GM12878 (cell line): Measurements from ENCODE around the gene SCARF2. TPM values are rescaled to one million over a fixed set of nuclear protein-coding genes. Genes with fewer than 3 reads are reported as not detected.

ENCODE experiments used
- ATAC-seq: fragments of 200-7000 bp; cut with Tn5 transposase; 3 replicates; pipeline ENCODE4 v1.9.1; 2020; ENCODE audit warnings: mild to moderate bottlenecking, moderate library complexity
- BruUV-seq: library from RNA; stranded (reverse); fragments of 400-500 nt; replicated peaks from 2 replicates; lab custom pipeline; 2021; lab: Mats Ljungman, UMichigan
- CTCF ChIA-PET: fragments of 300-600 bp; sonication (Branson Sonifier 250); formaldehyde crosslinking; extraction: SDS; loops from one replicate; lab custom pipeline; 2021; ENCODE audit warnings: inconsistent platforms; lab: Yijun Ruan, JAX
- POLR2A ChIA-PET: fragments of 350-600 bp; formaldehyde crosslinking; extraction: SDS; loops from one replicate; lab custom pipeline; 2021; ENCODE audit warnings: inconsistent platforms; lab: Charles Lee
- RAD21 ChIA-PET: fragments of 300-600 bp; sonication (Branson Sonifier 250); formaldehyde crosslinking; loops from one replicate; lab custom pipeline; 2023; ENCODE audit warnings: antibody characterized with exemption; ENCODE audit not compliant: unreplicated experiment; lab: Charles Lee
- SMC1A ChIA-PET: fragments of 300-600 bp; sonication (Branson Sonifier 250); formaldehyde crosslinking; loops from one replicate; lab custom pipeline; 2023; ENCODE audit not compliant: unreplicated experiment, uncharacterized antibody; lab: Charles Lee
- DNase-seq: peaks from one replicate; pipeline ENCODE4 v3.0.0-alpha.2; 2011; ENCODE audit warnings: low read depth, low spot score
- FAIRE-seq: peaks from 3 replicates; lab custom pipeline; 2011; peaks lifted over from hg19 to GRCh38; lab: Jason Lieb, UNC
- H2AFZ ChIP-seq: 2 replicates; pipeline ENCODE4 v1.6.0; 2011; ENCODE audit warnings: low read depth, low read length, control low read depth; ENCODE audit not compliant: control insufficient read depth
- H3K27ac ChIP-seq: 2 replicates; pipeline ENCODE4 v1.5.1; 2011; ENCODE audit warnings: control low read depth; ENCODE audit not compliant: control insufficient read depth, insufficient read depth
- H3K27me3 ChIP-seq, 2 experiments: replicated peaks in 1 of 2; 2 replicates each; pipeline versions ENCODE4 v1.6.0 to v1.6.1; 2011; ENCODE audit warnings: low read length in 1 of 2; ENCODE audit not compliant: control insufficient read depth in 2 of 2, insufficient read depth in 2 of 2
- H3K36me3 ChIP-seq, 2 experiments: 2 replicates each; pipeline ENCODE4 v1.5.1; 2011; ENCODE audit warnings: low read length in 1 of 2; ENCODE audit not compliant: control insufficient read depth in 2 of 2, insufficient read depth in 2 of 2
- H3K4me1 ChIP-seq: 2 replicates; pipeline ENCODE4 v1.6.1; 2011; ENCODE audit warnings: mild to moderate bottlenecking, low read length, moderate library complexity, mixed read lengths; ENCODE audit not compliant: control insufficient read depth, insufficient read depth
- H3K4me2 ChIP-seq: 2 replicates; pipeline ENCODE4 v1.6.0; 2011; ENCODE audit warnings: control low read depth; ENCODE audit not compliant: control insufficient read depth, insufficient read depth
- H3K4me3 ChIP-seq: fragments of 200-600 bp; sonication (generic); 2 replicates; pipeline ENCODE4 v1.5.1; 2016
- H3K79me2 ChIP-seq: 2 replicates; pipeline ENCODE4 v1.6.0; 2011; ENCODE audit warnings: low read length; ENCODE audit not compliant: control insufficient read depth, insufficient read depth
- H3K9ac ChIP-seq: 2 replicates; pipeline ENCODE4 v1.8.0; 2011; ENCODE audit warnings: low read length, control low read depth, mixed read lengths; ENCODE audit not compliant: control insufficient read depth, insufficient read depth
- H3K9me3 ChIP-seq: replicated peaks from 3 replicates; pipeline ENCODE4 v1.5.1; 2011; ENCODE audit warnings: mild to moderate bottlenecking, low read length; ENCODE audit not compliant: control insufficient read depth, insufficient read depth
- H4K20me1 ChIP-seq: 2 replicates; pipeline ENCODE4 v1.6.0; 2011; ENCODE audit not compliant: control insufficient read depth, insufficient read depth
- KDM1A ChIP-seq: fragments of 200-600 bp; sonication (generic); IDR thresholded peaks from 2 replicates; pipeline ENCODE4 v1.6.1; 2016; ENCODE audit warnings: borderline replicate concordance
- ZNF217 ChIP-seq: fragments of 450-650 bp; IDR thresholded peaks from 2 replicates; pipeline ENCODE4 v1.6.1; 2017; ENCODE audit warnings: antibody characterized with exemption, mild to moderate bottlenecking
- ZZZ3 ChIP-seq: IDR thresholded peaks from 2 replicates; pipeline ENCODE4 v1.6.1; 2011; ENCODE audit warnings: low read depth; ENCODE audit not compliant: control insufficient read depth, insufficient read length
- WGBS: methylation state at CpG from one replicate; pipeline ENCODE4 v1.1.6; 2016; ENCODE audit warnings: low lambda C conversion rate; ENCODE audit not compliant: insufficient replicate concordance, insufficient coverage; ENCODE audit errors: missing lambda C conversion rate; 5-methylcytosine and 5-hydroxymethylcytosine counted together
- in situ Hi-C: fragments of 300-500 bp; cut with MboI; formaldehyde crosslinking; loops from 9 replicates; pipeline ENCODE4 v1.14.3; 2018; ENCODE audit warnings: mixed read lengths
- intact Hi-C: fragments of 100-400 bp; cut with micrococcal nuclease; formaldehyde crosslinking; loops from one replicate; pipeline ENCODE4 v1.14.2; 2022; ENCODE audit not compliant: unreplicated experiment
- polyA plus RNA-seq, 11 experiments: library from polyadenylated mRNA; depleted of rRNA in 4 of 11; unstranded in 6 of 11; stranded (reverse) in 5 of 11; fragments of >200 nt; fragmentation: Nextera tagmentation in 4 of 11; fragmentation: Illumina TruSeq in 1 of 11; extraction: Ambion mirVana in 4 of 11; extraction: Trizol in 1 of 11; gene quantifications; 1 replicate in 1 of 11; 2 replicates in 10 of 11; pipeline versions ENCODE4 v1.2.1 to v1.2.3, GENCODE V29; 2011 to 2016; ENCODE audit warnings: inconsistent platforms in 2 of 11, missing spikeins in 2 of 11, low read depth in 1 of 11
- total RNA-seq, 4 experiments: library from RNA; depleted of rRNA in 3 of 4; stranded (reverse); fragments of >200 nt in 3 of 4; fragmentation: Illumina TruSeq in 1 of 4; extraction: Trizol in 1 of 4; gene quantifications; 2 replicates each; pipeline versions ENCODE4 v1.2.1 to v1.2.3, GENCODE V29; 2013 to 2021
- TF ChIP-seq, protein P1 (sequence below): fragments of 450-650 bp; IDR thresholded peaks from 2 replicates; pipeline ENCODE4 v1.6.1; 2016; ENCODE audit warnings: mild to moderate bottlenecking, moderate library complexity, borderline replicate concordance
- TF ChIP-seq, protein P2 (sequence below): IDR thresholded peaks from 2 replicates; pipeline ENCODE4 v1.6.1; 2012; ENCODE audit warnings: improper control_type of control experiment, low read depth, low read length; ENCODE audit not compliant: insufficient replicate concordance

Gene SCARF2
- total and polyA plus RNA-seq, 10 of the 15 experiments (the other 5 are each of a cell fraction or from before 2014, with no cell fraction given) = 0.01 to 0.74 (median 0.17) TPM; not detected in 5

DNA sequence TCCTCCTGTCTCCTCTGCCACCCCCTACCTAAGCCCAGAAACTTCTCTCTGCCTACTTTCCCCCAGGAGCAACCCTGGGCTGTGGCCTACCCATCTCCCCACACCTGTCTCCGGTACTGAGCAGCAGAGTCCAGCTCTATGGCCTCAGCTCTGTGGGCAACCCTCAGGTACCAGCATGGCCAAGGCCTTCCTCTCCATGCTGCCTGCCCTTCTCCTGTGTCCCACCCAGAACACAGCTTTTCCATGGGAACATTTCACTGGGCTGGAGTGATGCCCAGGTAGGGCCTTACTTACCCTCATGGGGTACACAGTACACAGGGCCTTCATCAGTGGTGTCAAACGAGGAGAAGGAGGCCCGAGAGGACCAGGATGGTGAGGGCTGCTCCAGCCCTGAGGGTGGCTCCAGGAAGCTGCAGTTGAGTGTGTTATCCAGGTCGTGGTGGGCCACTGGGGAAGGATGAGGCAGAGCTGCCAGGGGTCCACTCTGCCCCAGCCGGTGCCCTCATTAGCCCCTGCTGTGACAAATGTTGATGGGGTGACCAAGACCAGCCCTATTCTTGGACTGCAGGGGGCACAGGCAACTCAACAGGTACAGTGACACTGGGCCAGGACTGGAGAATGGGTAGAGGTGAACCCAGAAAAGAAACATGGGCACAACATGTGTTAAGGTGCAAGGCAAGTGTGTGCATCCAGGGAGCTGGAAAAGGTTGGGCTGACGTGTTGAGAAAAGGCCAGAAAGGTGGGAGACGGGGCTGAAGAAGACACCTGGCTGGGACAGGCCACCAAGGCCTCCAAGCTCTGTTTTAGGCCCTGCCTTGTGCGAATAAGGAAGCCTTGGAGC, 10.3 kb downstream of the SCARF2 start:
- TF ChIP-seq, protein P1, sequence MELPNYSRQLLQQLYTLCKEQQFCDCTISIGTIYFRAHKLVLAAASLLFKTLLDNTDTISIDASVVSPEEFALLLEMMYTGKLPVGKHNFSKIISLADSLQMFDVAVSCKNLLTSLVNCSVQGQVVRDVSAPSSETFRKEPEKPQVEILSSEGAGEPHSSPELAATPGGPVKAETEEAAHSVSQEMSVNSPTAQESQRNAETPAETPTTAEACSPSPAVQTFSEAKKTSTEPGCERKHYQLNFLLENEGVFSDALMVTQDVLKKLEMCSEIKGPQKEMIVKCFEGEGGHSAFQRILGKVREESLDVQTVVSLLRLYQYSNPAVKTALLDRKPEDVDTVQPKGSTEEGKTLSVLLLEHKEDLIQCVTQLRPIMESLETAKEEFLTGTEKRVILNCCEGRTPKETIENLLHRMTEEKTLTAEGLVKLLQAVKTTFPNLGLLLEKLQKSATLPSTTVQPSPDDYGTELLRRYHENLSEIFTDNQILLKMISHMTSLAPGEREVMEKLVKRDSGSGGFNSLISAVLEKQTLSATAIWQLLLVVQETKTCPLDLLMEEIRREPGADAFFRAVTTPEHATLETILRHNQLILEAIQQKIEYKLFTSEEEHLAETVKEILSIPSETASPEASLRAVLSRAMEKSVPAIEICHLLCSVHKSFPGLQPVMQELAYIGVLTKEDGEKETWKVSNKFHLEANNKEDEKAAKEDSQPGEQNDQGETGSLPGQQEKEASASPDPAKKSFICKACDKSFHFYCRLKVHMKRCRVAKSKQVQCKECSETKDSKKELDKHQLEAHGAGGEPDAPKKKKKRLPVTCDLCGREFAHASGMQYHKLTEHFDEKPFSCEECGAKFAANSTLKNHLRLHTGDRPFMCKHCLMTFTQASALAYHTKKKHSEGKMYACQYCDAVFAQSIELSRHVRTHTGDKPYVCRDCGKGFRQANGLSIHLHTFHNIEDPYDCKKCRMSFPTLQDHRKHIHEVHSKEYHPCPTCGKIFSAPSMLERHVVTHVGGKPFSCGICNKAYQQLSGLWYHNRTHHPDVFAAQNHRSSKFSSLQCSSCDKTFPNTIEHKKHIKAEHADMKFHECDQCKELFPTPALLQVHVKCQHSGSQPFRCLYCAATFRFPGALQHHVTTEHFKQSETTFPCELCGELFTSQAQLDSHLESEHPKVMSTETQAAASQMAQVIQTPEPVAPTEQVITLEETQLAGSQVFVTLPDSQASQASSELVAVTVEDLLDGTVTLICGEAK = no peak
- no peak for TF ChIP-seq ZNF217
- TF ChIP-seq ZZZ3 = no peak
- TF ChIP-seq KDM1A = no peak
- TF ChIP-seq, protein P2, sequence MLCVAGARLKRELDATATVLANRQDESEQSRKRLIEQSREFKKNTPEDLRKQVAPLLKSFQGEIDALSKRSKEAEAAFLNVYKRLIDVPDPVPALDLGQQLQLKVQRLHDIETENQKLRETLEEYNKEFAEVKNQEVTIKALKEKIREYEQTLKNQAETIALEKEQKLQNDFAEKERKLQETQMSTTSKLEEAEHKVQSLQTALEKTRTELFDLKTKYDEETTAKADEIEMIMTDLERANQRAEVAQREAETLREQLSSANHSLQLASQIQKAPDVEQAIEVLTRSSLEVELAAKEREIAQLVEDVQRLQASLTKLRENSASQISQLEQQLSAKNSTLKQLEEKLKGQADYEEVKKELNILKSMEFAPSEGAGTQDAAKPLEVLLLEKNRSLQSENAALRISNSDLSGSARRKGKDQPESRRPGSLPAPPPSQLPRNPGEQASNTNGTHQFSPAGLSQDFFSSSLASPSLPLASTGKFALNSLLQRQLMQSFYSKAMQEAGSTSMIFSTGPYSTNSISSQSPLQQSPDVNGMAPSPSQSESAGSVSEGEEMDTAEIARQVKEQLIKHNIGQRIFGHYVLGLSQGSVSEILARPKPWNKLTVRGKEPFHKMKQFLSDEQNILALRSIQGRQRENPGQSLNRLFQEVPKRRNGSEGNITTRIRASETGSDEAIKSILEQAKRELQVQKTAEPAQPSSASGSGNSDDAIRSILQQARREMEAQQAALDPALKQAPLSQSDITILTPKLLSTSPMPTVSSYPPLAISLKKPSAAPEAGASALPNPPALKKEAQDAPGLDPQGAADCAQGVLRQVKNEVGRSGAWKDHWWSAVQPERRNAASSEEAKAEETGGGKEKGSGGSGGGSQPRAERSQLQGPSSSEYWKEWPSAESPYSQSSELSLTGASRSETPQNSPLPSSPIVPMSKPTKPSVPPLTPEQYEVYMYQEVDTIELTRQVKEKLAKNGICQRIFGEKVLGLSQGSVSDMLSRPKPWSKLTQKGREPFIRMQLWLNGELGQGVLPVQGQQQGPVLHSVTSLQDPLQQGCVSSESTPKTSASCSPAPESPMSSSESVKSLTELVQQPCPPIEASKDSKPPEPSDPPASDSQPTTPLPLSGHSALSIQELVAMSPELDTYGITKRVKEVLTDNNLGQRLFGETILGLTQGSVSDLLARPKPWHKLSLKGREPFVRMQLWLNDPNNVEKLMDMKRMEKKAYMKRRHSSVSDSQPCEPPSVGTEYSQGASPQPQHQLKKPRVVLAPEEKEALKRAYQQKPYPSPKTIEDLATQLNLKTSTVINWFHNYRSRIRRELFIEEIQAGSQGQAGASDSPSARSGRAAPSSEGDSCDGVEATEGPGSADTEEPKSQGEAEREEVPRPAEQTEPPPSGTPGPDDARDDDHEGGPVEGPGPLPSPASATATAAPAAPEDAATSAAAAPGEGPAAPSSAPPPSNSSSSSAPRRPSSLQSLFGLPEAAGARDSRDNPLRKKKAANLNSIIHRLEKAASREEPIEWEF = no peak

More for the DNA sequence above, 10.3 kb downstream of the SCARF2 start:
- intact Hi-C loops (no loop called here), in situ Hi-C loops (no loop called here)
- Histone ChIP-seq H3K4me1 (peaks cover 8% of the 10 kb centered on the region), H2AFZ (no peak overlapping the region), H3K4me3 (no peak overlapping the region), H3K4me2 (no peak overlapping the region), H4K20me1 (no peaks in the 10 kb centered on the region; the same call in 1 of the 2 replicates), H3K9ac (no peak overlapping the region), H3K36me3 (no peaks in the 10 kb centered on the region), H3K79me2 (no peaks in the 10 kb centered on the region), H3K9me3 (no peaks in the 10 kb centered on the region; the same call in 2 of the 3 replicates), H3K27ac (no peak overlapping the region), H3K27me3 (peaks cover 5 to 21% of the 10 kb centered on the region in 2 experiments)
- BruUV-seq = no TSS peak
- ChIA-PET RAD21 (no interaction called here), POLR2A (no interaction called here), SMC1A (no interaction called here), CTCF (interaction anchor here (1.1 kb wide), 1 partner anchor 29 kb away, joined by 3 read pairs; no protein-coding TSS in a partner anchor)
- ATAC-seq = no peak
- FAIRE-seq = no peak
- 19% methylated on average over 8 of the region's 8 CpGs for WGBS
- no peak for DNase-seq
